Stimulated activated CD4-positive, alpha-beta T cell treated with anti-CD3 and anti-CD28 coated beads, Interleukin-12 subunit alpha, Interleukin-12 subunit beta, amount 100 ng/mL, for 4 hours (primary cell): ENCODE measurements around the gene LHFPL4.
"Not testable (repeated sequence)": the region's sequence is repeated elsewhere in the genome, so short reads cannot be mapped to it uniquely, and the experiment has no call there.

Experiments
- DNase-seq: peaks from one replicate; pipeline ENCODE4 v3.0.0-alpha.2; 2020

Gene LHFPL4

DNA sequence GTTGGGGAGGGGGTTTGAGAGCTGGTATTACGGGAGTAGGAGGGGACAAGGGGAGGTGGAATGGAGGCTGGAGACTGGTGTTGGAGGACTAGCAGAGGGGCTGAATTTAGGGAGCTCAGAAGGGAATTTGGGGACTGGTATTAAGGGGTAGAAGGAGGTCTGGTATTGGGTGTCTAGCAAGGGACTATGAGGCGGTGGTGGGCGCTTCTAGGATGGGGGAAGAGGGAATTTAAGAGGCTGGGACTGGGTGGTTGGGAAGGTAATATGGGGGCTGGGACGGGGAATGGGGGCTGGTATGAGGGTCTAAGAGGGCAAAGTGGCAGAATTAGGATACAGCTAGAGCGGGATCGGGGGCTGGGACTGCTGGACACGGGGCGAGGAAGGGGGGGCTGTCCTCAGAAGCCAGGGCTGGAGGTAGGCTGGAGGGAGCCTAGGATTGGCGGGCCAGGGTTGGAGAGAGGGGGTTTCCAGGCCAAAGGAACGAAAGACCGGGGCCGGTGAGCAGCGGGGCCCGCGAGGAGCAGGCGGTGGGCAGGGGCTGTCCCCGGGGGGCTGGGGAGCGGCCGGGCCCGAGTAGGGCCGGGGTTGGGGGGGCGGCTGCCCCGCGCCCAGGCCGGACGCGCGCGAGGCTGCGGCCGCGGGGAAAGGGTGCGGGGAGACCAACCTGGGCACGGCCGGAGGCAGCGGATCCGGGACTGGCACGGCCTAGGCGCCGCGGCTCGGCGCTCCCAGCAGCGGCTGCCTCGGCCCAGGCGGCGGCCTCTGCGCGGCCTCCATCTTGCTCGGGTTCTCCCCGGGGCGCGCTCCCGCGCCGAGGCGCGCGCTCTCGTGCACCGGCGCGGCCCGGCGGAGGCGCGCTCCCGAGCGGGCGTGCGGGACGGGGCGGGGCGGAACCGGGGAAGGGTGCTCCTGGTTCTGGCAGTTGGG, at the start of gene LHFPL4:
LHFPL4 (minus strand) TSS at position 802 of the 927 bp plus-strand sequence. CDS start 1,143 bp downstream, outside the sequence.
- no peak for DNase-seq

GRCh38 chr3:9602620-9603019, 49.0 kb upstream of the LHFPL4 start:
- DNase-seq, result no peak

- DNase-seq, result not testable (repeated sequence)
Observed at GRCh38 chr3:9601006-9601581, 47.5 kb upstream of the LHFPL4 start.

DNA sequence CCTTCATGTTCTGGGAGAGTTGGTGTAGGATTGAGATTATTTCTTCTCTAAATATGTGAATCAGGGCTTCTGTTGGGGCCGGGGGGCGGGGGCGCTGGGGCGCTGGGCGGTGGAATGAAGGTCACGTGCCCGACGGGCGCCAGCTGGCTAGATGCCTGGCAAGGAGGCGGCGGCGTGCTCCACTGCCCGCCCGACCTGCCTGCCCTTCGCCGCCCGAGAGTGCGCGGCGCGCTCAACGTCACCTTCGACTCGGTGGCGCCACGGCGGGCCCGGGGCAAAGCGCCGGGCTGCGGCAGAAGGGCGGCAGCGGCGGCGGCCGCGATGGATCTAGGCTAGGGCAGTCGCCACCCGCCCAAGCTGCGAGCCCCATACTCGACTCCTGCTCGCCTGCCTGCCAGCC, 47.0 kb upstream of the LHFPL4 start:
- DNase-seq, result peak; percentile 11

GRCh38 chr3:9598783-9599387, 45.3 kb upstream of the LHFPL4 start:
- no peak for DNase-seq

DNA sequence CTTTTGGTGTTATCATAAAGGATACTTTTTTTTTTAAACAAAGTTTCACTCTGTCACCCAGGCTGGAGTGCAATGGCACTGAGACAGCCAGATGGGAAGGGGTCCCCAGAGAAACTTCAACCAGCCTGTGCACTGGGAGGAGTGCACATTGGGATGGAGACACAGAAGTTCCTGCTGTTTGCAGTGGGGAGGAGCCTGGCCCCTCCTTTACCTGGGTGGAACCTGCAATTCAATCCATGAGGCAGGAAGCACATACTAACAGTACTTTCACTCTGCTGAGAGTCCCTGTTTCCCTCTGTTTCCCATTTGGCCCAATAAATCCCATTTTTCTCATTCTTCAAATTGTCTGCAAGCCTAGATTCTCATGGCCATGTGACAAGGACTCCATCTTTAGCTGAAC, 42.3 kb upstream of the LHFPL4 start:
- DNase-seq, result no peak

- not testable (repeated sequence) for DNase-seq
Observed at GRCh38 chr3:9591781-9592180, 38.2 kb upstream of the LHFPL4 start.

DNA sequence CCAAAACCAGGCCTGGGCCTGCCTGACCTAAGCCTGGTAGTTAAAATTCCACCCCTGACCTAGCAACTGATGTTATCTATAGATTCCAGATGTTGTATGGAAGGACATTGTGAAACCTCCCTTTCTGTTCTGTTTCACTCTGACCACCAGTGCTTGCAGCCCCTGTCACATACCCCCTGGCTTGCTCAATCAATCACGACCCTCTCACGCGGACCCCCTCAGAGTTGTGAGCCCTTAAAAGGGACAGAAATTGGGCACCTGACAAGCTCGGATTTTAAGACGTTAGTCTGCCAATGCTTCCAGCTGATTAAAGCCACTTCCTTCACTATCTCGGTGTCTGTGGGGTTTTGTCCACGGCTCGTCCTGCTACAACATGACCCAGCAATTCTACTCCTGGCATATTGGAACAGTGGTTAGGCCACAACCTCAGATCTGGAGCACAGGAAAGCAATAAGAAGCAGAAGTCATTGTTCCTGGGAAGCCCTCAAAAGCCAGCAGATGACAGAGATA, 36.7 kb upstream of the LHFPL4 start:
- DNase-seq, result no peak

GRCh38 chr3:9583792-9584191, 30.2 kb upstream of the LHFPL4 start:
- DNase-seq, result no peak

DNA sequence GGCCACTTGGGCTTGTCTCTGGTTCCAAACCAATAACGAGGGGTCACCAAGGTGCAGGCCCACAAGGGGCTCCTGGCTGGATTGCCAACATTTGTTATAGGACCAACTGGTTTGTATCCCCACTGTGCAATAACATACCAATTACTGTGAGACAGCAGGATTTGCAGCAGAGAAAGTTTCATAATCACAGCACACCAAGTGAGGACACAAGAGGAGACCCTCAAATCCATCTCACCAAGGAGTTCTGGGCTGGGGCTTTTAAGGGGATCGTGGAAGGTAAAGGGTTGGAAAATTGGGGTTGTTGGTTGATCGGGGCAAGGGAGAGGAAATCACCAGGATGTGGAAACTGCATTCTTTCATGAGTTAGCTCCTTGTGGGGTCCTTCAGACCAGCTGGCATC, 29.7 kb upstream of the LHFPL4 start:
- DNase-seq, result no peak

- DNase-seq, result no peak
Observed at GRCh38 chr3:9582332-9582731, 28.7 kb upstream of the LHFPL4 start.

GRCh38 chr3:9581742-9582141, 28.1 kb upstream of the LHFPL4 start:
- no peak for DNase-seq

DNA sequence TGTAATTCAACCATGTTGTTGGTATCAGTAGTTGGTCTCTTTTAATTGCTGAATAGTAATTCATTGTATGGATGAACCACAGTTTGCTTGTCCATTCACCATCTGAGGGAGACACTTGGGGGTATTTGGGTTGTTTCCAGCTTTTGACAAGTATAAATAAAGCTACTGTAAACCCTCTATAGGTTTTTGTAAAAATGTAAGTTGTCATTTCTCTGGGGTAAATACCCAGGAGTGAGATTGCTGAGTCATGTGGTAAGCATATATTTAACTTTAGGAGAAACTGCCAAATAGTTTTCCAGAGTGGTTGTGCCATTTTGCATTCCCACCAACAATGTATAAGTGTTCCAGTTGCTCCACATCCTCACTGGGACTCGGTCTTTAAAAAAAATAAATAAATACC, 15.4 kb upstream of the LHFPL4 start:
- no peak for DNase-seq

- DNase-seq, result no peak
Observed at GRCh38 chr3:9565316-9565715, 11.7 kb upstream of the LHFPL4 start.

- no peak for DNase-seq
Observed at GRCh38 chr3:9563851-9564250, 10.2 kb upstream of the LHFPL4 start.

- not testable (repeated sequence) for DNase-seq
Observed at GRCh38 chr3:9560056-9560455, 6.4 kb upstream of the LHFPL4 start.

DNA sequence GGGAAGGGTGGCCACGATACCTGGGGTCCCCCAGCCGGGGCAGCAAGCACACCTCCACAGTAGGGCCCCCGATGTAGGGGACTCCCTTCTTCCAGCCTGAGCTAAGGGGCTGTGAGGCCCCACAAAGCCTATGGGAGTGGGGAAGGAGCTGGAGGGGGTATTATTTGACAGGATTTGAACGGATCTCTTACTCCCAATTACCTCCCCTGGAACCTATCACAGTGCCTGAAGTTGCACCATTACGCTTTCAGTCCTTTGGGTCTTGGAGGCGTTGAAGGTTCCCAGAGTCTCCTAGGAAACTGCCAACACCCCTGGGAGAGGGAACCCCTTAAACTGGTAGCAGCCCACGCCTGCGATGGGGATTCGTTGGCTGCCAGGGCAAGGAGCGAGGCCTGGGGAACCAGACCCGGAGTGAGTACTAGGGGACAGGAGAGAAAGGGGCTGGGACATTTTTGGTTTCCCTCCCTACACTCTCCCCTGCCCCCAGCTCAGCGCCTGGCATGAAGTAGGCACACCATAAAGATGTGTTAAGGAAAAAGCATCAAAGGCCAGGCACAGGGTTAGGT, 409 bp upstream of the LHFPL4 start:
- no peak for DNase-seq

GRCh38 chr3:9552252-9552999, 1.2 kb downstream of the LHFPL4 start:
- peak; percentile 28 for DNase-seq

- no peak for DNase-seq
Observed at GRCh38 chr3:9550999-9551398, 2.6 kb downstream of the LHFPL4 start.

GRCh38 chr3:9549600-9549999, 4.0 kb downstream of the LHFPL4 start:
- no peak for DNase-seq

- DNase-seq, result no peak
Observed at GRCh38 chr3:9548991-9549390, 4.6 kb downstream of the LHFPL4 start.

DNA sequence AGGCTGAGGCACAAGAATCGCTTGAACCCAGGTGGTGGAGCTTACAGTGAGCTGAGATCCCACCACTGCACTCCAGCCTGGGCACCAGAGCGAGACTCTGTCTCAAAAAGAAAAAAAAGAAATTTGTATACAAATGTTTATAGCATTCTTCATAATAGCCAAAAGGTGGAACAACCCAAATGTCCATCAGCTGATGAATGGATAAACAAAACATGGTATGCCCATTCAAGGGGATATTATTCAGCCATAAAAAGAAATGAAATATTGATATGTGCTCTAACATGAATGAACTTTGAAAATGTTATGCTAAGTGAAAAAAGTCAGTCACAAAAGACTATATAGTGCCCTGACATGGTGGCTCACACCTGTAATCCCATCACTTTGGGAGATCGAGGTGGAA, 11.4 kb downstream of the LHFPL4 start:
- no peak for DNase-seq

- no peak for DNase-seq
Observed at GRCh38 chr3:9536212-9536611, 17.4 kb downstream of the LHFPL4 start.
